Measurements from ENCODE around the gene PTGES3L. TPM values are rescaled to one million over a fixed set of nuclear protein-coding genes. Genes with fewer than 3 reads are reported as not detected.

PTGES3L gene
- total and polyA plus RNA-seq, 2 of the 13 experiments (the other 11 are each of a cell fraction or from before 2014, with no cell fraction given), result 1.2 to 2.9 TPM

GRCh38 chr17:42975265-42975664, 4.6 kb downstream of the PTGES3L start (continued):
- TF ChIP-seq, protein P1, sequence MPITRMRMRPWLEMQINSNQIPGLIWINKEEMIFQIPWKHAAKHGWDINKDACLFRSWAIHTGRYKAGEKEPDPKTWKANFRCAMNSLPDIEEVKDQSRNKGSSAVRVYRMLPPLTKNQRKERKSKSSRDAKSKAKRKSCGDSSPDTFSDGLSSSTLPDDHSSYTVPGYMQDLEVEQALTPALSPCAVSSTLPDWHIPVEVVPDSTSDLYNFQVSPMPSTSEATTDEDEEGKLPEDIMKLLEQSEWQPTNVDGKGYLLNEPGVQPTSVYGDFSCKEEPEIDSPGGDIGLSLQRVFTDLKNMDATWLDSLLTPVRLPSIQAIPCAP (CRISPR knock-in tag; IDR thresholded peaks at IDR 0.05; ENCODE audit: low read depth), result no peak
- TF ChIP-seq ZFP36 (IDR thresholded peaks at IDR 0.05; ENCODE audit: borderline replicate concordance, low read depth, low read length, partially characterized antibody) (no peak), ZNF841 (CRISPR knock-in tag; IDR thresholded peaks at IDR 0.05; ENCODE audit: borderline replicate concordance) (no peak), NFKB2 (CRISPR knock-in tag; IDR thresholded peaks at IDR 0.05; ENCODE audit: borderline replicate concordance) (no peak), SP2 (CRISPR knock-in tag; IDR thresholded peaks at IDR 0.05) (no peak), TCF12 (IDR thresholded peaks at IDR 0.05) (no peak), TCF12 (CRISPR knock-in tag; IDR thresholded peaks at IDR 0.05) (no peak), SAP130 (CRISPR knock-in tag; IDR thresholded peaks at IDR 0.05; ENCODE audit: low read depth) (peak; percentile 44; the same call in 1 of the 2 replicates), NFIC (IDR thresholded peaks at IDR 0.05; ENCODE audit: low read length) (no peak), LCORL (IDR thresholded peaks at IDR 0.05) (no peak), LCORL (CRISPR knock-in tag; IDR thresholded peaks at IDR 0.05) (no peak), DDIT3 (CRISPR knock-in tag; IDR thresholded peaks at IDR 0.05) (no peak), TFAP4 (IDR thresholded peaks at IDR 0.05; ENCODE audit: borderline replicate concordance, low read depth) (no peak), ZNF484 (CRISPR knock-in tag; IDR thresholded peaks at IDR 0.05; ENCODE audit: borderline replicate concordance, low read depth) (no peak), KAT7 (CRISPR knock-in tag; IDR thresholded peaks at IDR 0.05; ENCODE audit: borderline replicate concordance) (no peak), RAD51 (IDR thresholded peaks at IDR 0.05; ENCODE audit: borderline replicate concordance) (no peak), SMC3 (IDR thresholded peaks at IDR 0.05; ENCODE audit: low read length) (no peak), IKZF1 (IDR thresholded peaks at IDR 0.05) (no peak), KDM5B (CRISPR knock-in tag; IDR thresholded peaks at IDR 0.05; ENCODE audit: borderline replicate concordance) (no peak), CBX1 (IDR thresholded peaks at IDR 0.05; ENCODE audit: low read depth) (no peak), MLLT10 (CRISPR knock-in tag; IDR thresholded peaks at IDR 0.05) (no peak), YY1 (IDR thresholded peaks at IDR 0.05; ENCODE audit: insufficient read depth, insufficient replicate concordance, low read depth, low read length) (no peak), ATAD3A (CRISPR knock-in tag; IDR thresholded peaks at IDR 0.05) (no peak), FOXA3 (CRISPR knock-in tag; IDR thresholded peaks at IDR 0.05) (0 out of 2 replicates have a peak, but pooled peaks have one; percentile 6), ZNF678 (CRISPR knock-in tag; IDR thresholded peaks at IDR 0.05) (no peak), SIX4 (CRISPR knock-in tag; IDR thresholded peaks at IDR 0.05) (no peak), SIN3B (IDR thresholded peaks at IDR 0.05; ENCODE audit: low read length) (no peak), NFE2 (CRISPR knock-in tag; IDR thresholded peaks at IDR 0.05) (no peak), RBAK (CRISPR knock-in tag; IDR thresholded peaks at IDR 0.05) (no peak), ZNF746 (CRISPR knock-in tag; IDR thresholded peaks at IDR 0.05) (no peak), MAX (IDR thresholded peaks at IDR 0.05) (no peak), ZNF121 (CRISPR knock-in tag; IDR thresholded peaks at IDR 0.05) (no peak)
- TF ChIP-seq, protein P2, sequence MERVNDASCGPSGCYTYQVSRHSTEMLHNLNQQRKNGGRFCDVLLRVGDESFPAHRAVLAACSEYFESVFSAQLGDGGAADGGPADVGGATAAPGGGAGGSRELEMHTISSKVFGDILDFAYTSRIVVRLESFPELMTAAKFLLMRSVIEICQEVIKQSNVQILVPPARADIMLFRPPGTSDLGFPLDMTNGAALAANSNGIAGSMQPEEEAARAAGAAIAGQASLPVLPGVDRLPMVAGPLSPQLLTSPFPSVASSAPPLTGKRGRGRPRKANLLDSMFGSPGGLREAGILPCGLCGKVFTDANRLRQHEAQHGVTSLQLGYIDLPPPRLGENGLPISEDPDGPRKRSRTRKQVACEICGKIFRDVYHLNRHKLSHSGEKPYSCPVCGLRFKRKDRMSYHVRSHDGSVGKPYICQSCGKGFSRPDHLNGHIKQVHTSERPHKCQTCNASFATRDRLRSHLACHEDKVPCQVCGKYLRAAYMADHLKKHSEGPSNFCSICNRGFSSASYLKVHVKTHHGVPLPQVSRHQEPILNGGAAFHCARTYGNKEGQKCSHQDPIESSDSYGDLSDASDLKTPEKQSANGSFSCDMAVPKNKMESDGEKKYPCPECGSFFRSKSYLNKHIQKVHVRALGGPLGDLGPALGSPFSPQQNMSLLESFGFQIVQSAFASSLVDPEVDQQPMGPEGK (CRISPR knock-in tag; IDR thresholded peaks at IDR 0.05), result no peak

Data from HepG2 (cell line).